SHP77 (cell line): Measurements from ENCODE around the gene KDM7A.

Experiments used
- DNase-seq, 2 experiments: peaks; one replicate each; lab custom pipeline; 2025; lab: John Stamatoyannopoulos, UW

KDM7A gene

GRCh38 chr7:140054751-140055150 lies 122.0 kb downstream of the KDM7A start:
- DNase-seq, result no peak

DNA sequence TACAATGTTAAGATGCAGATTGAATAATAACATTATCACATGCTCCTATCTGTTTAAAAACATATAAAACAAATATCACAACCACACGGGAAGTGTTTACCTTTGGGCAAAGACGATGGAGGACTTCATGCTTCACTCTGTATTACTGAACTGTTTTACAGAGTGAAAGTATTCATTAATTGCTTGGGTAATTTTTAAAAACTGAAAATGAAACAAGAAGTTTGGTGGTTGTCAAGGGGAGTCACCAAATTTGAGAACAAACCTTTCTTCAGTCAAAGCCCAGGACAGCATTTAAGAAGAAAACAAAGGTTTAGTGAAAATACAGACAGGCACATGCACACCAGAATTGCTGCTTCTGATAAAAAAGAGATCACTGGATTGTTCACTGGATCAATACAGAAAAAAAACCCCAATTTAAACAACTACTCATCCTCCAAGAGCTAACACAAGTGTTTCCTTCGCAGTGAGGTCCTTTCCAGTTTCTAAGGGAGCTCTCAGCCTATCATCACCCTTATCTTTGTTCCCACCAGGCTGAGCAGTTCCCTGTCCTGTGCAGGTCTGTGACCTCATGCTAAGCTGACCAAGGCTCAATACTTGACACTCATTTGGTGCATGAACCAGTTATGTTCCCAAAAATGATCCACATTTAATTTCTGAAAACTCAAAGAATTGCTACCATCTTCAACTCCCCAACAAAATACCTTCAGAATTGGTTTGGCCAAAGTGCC lies 122.8 kb downstream of the KDM7A start:
- DNase-seq, result no peak

- no peak for DNase-seq
These were observed 125.0 kb downstream of the KDM7A start for GRCh38 chr7:140051820-140052219.

DNA sequence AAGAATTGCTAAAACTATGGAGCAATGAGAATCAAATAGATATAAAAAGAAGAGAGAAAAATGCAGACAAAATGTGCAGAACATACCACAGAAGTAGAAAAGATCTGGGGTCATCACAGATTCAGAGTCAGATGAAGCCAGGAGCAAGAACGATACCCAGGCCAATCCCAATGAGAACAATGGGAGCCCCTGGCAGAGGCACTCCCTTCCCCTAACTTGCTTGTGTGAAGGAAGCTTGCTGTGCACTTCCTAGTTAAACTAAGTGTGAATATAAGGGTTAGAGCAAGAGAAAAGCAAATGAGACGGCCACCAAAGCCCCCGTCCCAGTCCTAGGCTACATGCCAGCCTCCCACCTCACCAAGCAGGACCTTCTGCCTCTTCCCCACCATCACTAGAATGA lies 126.7 kb downstream of the KDM7A start:
- no peak for DNase-seq

GRCh38 chr7:140049339-140050024 lies 127.3 kb downstream of the KDM7A start:
- peak; percentile 28 to 37 for DNase-seq

DNA sequence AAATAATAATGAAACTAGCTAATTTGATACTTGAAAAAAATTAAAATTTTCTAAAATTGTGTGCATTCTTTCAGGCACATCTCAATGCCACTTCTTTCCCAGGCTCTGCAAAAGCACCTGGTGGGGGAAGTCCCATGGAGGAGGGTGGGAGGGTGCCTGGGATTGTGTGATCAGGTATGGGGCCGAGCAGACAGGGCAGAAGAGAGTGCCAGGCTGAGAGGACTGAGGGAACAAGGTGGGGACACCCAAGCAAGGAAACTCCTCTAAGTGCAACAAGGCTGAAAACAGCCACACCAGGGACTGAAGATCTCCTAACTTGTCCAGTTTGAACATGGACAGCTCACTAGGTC lies 127.8 kb downstream of the KDM7A start:
- no peak for DNase-seq

- DNase-seq, result no peak
These were observed 128.6 kb downstream of the KDM7A start for GRCh38 chr7:140048138-140048537.

- no peak for DNase-seq
These were observed 129.6 kb downstream of the KDM7A start for GRCh38 chr7:140047197-140047596.

- DNase-seq, result no peak
These were observed 131.1 kb downstream of the KDM7A start for GRCh38 chr7:140045697-140046096.

- no peak for DNase-seq
These were observed 132.5 kb downstream of the KDM7A start for GRCh38 chr7:140044251-140044650.

DNA sequence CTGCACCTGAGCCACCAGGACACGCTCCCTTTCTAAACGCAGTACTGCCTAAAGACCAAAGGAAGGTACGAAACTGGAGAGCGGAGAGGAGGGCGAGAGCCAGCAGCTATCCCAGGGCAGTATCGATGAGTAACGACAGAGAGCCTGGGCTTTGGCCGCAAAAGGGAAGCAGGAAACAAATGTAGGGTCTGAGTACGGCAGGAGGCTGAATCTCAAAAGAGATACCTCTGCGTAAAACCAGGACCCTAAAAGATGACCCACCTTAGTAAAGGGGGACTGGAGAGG lies 134.5 kb downstream of the KDM7A start:
- DNase-seq, result no peak

GRCh38 chr7:140041659-140042385 lies 135.0 kb downstream of the KDM7A start:
- DNase-seq, result no peak

DNA sequence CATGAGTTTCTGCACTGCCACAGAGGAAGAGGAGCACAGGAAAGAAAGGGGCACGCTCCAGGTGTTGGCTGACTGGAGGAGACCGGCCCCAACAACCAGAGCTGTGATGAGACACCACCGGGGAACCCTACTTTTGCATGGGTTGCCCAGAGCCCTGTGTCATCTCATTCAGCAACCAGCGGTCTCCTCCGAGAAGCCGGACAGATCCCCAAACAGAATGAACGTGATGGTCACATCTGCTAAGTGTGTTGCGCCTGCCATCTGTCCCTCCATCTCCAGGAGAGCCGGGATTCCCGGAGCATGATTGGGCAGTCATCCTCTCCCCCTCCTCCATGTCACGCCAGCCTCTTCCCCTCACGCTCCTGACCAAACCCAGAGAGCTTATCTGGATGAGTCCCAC lies 136.9 kb downstream of the KDM7A start:
- DNase-seq, result no peak

GRCh38 chr7:140039066-140039465 lies 137.7 kb downstream of the KDM7A start:
- no peak for DNase-seq

DNA sequence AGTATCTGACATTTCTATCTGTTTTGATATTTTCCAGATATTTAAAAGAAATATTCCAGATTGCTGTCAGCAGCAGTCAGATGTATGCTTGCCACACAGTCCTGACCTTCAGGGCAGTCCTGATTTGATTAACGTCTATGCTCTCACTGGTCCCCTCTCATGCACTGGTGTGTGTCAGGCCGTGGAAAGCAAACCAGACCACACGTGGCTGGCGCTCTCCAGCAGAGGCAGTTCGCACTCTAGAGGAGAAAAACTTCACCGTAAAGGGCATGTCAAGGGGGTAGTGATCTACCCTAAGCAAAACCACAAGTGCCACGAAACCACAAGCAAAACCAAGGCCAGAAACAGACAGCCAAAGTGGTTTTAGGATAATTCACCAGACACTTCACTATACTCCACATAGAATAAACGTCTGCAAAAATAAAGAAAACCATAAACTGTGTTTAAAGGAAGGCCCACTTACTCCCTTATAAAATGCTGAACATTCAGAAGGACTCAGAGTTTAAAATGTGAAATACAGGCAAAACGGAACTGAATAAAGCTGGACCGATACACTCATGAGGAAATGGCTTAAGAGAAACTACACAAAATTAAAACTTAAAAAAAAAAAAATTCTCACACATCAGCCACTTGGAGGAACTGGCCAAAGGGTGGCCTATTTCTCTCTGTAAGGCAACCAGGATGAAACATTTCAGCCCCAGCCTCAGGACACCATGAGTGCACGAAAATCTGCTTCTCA lies 140.4 kb downstream of the KDM7A start:
- no peak for DNase-seq

GRCh38 chr7:140035400-140036223 lies 141.2 kb downstream of the KDM7A start:
- DNase-seq, result no peak
